ENCODE data around the gene MCUB. TPM values are rescaled to one million over a fixed set of nuclear protein-coding genes. Genes with fewer than 3 reads are reported as not detected.

The MCUB gene
- total RNA-seq, 1 donor from 2014 or later: 29.2 TPM

- H3K4me3 ChIP-seq (ENCODE audit: low read depth, low read length): no peak overlapping the region
- no peak for DNase-seq (ENCODE audit: low read depth)
- TF ChIP-seq, protein P1, sequence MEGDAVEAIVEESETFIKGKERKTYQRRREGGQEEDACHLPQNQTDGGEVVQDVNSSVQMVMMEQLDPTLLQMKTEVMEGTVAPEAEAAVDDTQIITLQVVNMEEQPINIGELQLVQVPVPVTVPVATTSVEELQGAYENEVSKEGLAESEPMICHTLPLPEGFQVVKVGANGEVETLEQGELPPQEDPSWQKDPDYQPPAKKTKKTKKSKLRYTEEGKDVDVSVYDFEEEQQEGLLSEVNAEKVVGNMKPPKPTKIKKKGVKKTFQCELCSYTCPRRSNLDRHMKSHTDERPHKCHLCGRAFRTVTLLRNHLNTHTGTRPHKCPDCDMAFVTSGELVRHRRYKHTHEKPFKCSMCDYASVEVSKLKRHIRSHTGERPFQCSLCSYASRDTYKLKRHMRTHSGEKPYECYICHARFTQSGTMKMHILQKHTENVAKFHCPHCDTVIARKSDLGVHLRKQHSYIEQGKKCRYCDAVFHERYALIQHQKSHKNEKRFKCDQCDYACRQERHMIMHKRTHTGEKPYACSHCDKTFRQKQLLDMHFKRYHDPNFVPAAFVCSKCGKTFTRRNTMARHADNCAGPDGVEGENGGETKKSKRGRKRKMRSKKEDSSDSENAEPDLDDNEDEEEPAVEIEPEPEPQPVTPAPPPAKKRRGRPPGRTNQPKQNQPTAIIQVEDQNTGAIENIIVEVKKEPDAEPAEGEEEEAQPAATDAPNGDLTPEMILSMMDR (IDR thresholded peaks at IDR 0.05; ENCODE audit: insufficient read depth, low read length, poor library complexity, severe bottlenecking): no peak
- no peaks in the 10 kb centered on the region for H3K36me3 ChIP-seq (ENCODE audit: control insufficient read depth, insufficient read depth, low read length)
- H3K27me3 ChIP-seq (ENCODE audit: control insufficient read depth, insufficient read depth, low read length): no peaks in the 10 kb centered on the region
These were observed 39.1 kb downstream of the MCUB start for GRCh38 chr4:109599046-109599652.

DNA sequence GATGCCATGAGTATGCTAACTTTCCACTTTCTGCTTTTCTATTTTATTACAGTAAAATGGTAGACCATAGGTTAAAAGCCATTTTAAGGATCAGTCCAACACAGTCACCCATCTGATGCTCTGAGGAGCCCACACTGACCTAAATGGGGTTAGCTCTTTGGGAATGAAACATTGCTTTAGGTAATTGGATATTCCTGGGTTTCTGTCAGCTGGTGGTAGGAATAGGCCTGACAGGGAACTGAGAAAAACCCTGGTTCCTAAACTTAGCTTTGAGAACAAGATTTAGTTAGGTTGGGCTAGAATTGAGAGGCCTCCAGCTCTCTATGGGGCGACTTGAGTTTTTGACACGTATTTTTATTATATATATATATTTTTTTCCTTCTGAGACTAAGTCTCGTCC lies 40.4 kb downstream of the MCUB start:
- H3K4me3 ChIP-seq (ENCODE audit: low read depth, low read length): no peak overlapping the region
- H3K36me3 ChIP-seq (ENCODE audit: control insufficient read depth, insufficient read depth, low read length): no peaks in the 10 kb centered on the region
- DNase-seq (ENCODE audit: low read depth): no peak
- TF ChIP-seq, protein P1 (IDR thresholded peaks at IDR 0.05; ENCODE audit: insufficient read depth, low read length, poor library complexity, severe bottlenecking): no peak
- H3K27me3 ChIP-seq (ENCODE audit: control insufficient read depth, insufficient read depth, low read length): no peaks in the 10 kb centered on the region

- H3K36me3 ChIP-seq (ENCODE audit: control insufficient read depth, insufficient read depth, low read length): no peaks in the 10 kb centered on the region
- TF ChIP-seq, protein P1 (IDR thresholded peaks at IDR 0.05; ENCODE audit: insufficient read depth, low read length, poor library complexity, severe bottlenecking): no peak
- no peaks in the 10 kb centered on the region for H3K27me3 ChIP-seq (ENCODE audit: control insufficient read depth, insufficient read depth, low read length)
- DNase-seq (ENCODE audit: low read depth): no peak
- H3K4me3 ChIP-seq (ENCODE audit: low read depth, low read length): no peak overlapping the region
These were observed 41.3 kb downstream of the MCUB start for GRCh38 chr4:109601336-109601735.

- TF ChIP-seq, protein P1 (IDR thresholded peaks at IDR 0.05; ENCODE audit: insufficient read depth, low read length, poor library complexity, severe bottlenecking): no peak
- DNase-seq (ENCODE audit: low read depth): no peak
- Histone ChIP-seq H3K4me3 (ENCODE audit: low read depth, low read length) (no peak overlapping the region), H3K27me3 (ENCODE audit: control insufficient read depth, insufficient read depth, low read length) (no peaks in the 10 kb centered on the region), H3K36me3 (ENCODE audit: control insufficient read depth, insufficient read depth, low read length) (no peaks in the 10 kb centered on the region)
These were observed 47.9 kb downstream of the MCUB start for GRCh38 chr4:109607976-109608375.

DNA sequence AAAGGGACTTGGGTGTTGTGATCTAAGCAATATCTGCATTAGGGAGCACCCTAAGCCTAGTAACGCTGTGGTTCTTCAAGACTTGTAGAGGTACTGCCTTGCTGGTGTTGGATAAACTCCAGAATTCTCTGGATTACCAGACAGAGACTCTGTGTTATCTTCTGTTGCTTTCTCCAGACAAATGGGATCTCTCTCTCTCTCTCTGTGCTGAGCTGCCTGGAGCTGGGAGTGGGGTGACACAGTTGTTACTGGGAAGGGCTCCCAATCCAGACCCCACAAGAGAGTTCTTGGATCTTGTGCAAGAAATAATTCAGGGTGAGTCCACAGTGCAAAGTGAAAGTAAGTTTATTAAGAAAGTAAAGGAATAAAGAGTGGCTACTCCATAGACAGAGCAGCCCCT lies 48.8 kb downstream of the MCUB start:
- DNase-seq (ENCODE audit: low read depth): no peak
- TF ChIP-seq, protein P1 (IDR thresholded peaks at IDR 0.05; ENCODE audit: insufficient read depth, low read length, poor library complexity, severe bottlenecking): no peak
- no peak overlapping the region for H3K4me3 ChIP-seq (ENCODE audit: low read depth, low read length)
- no peaks in the 10 kb centered on the region for H3K27me3 ChIP-seq (ENCODE audit: control insufficient read depth, insufficient read depth, low read length)
- no peaks in the 10 kb centered on the region for H3K36me3 ChIP-seq (ENCODE audit: control insufficient read depth, insufficient read depth, low read length)

- TF ChIP-seq, protein P1 (IDR thresholded peaks at IDR 0.05; ENCODE audit: insufficient read depth, low read length, poor library complexity, severe bottlenecking): no peak
These were observed 49.4 kb downstream of the MCUB start for GRCh38 chr4:109609431-109609830.

More at GRCh38 chr4:109609431-109609830, 49.4 kb downstream of the MCUB start:
- no peak for DNase-seq (ENCODE audit: low read depth)
- no peaks in the 10 kb centered on the region for H3K36me3 ChIP-seq (ENCODE audit: control insufficient read depth, insufficient read depth, low read length)
- H3K27me3 ChIP-seq (ENCODE audit: control insufficient read depth, insufficient read depth, low read length): no peaks in the 10 kb centered on the region
- H3K4me3 ChIP-seq (ENCODE audit: low read depth, low read length): no peak overlapping the region

Data from kidney epithelial cell (primary cell).